ENCODE measurements around the gene CTDSPL.

The CTDSPL gene

DNA sequence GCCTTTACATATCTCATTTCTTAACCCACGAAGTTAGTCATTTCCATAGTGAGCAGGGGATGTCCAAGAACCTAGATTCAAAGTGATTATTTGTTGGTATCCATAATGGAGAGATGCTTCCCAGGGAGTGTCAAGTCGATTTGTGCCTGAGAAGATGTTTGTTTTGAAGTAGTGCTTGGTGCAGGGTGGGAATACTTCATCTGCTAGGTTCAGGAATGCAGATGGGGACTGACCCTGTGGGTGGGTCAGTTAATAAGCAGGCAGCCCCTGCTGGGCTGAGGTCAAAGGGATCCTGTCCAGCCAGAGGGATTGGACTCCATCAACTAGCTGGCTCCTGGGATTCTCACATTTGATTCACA lies 84.8 kb downstream of the CTDSPL start:
- no peak overlapping the region for H3K4me3 ChIP-seq (replicated peaks; ENCODE audit: low read depth, low read length)

GRCh38 chr3:37949866-37950265 lies 88.2 kb downstream of the CTDSPL start:
- TF ChIP-seq CTCF (IDR thresholded peaks at IDR 0.05; ENCODE audit: insufficient read depth, low read length, poor library complexity, severe bottlenecking): no peak
- no peaks in the 10 kb centered on the region for H3K27me3 ChIP-seq (replicated peaks; ENCODE audit: control insufficient read depth, insufficient read depth, low read length)

More for the DNA sequence above, 84.8 kb downstream of the CTDSPL start:
- no peaks in the 10 kb centered on the region for H3K36me3 ChIP-seq (ENCODE audit: control insufficient read depth, insufficient read depth, low read length)
- no peak for TF ChIP-seq CTCF (IDR thresholded peaks at IDR 0.05; ENCODE audit: insufficient read depth, low read length, poor library complexity, severe bottlenecking)
- no peaks in the 10 kb centered on the region for H3K27me3 ChIP-seq (replicated peaks; ENCODE audit: control insufficient read depth, insufficient read depth, low read length)
- DNase-seq (ENCODE audit: extremely low read depth, insufficient read length): no peak

GRCh38 chr3:37952564-37952963 lies 90.9 kb downstream of the CTDSPL start:
- Histone ChIP-seq H3K4me3 (replicated peaks; ENCODE audit: low read depth, low read length) (no peak overlapping the region), H3K36me3 (ENCODE audit: control insufficient read depth, insufficient read depth, low read length) (no peaks in the 10 kb centered on the region), H3K27me3 (replicated peaks; ENCODE audit: control insufficient read depth, insufficient read depth, low read length) (no peaks in the 10 kb centered on the region)
- no peak for TF ChIP-seq CTCF (IDR thresholded peaks at IDR 0.05; ENCODE audit: insufficient read depth, low read length, poor library complexity, severe bottlenecking)
- DNase-seq (ENCODE audit: extremely low read depth, insufficient read length): no peak

More at GRCh38 chr3:37949866-37950265, 88.2 kb downstream of the CTDSPL start:
- H3K36me3 ChIP-seq (ENCODE audit: control insufficient read depth, insufficient read depth, low read length): no peaks in the 10 kb centered on the region
- no peak for DNase-seq (ENCODE audit: extremely low read depth, insufficient read length)
- H3K4me3 ChIP-seq (replicated peaks; ENCODE audit: low read depth, low read length): no peak overlapping the region

GRCh38 chr3:37953226-37953625 lies 91.5 kb downstream of the CTDSPL start:
- DNase-seq (ENCODE audit: extremely low read depth, insufficient read length): no peak
- H3K27me3 ChIP-seq (replicated peaks; ENCODE audit: control insufficient read depth, insufficient read depth, low read length): no peaks in the 10 kb centered on the region
- no peak overlapping the region for H3K4me3 ChIP-seq (replicated peaks; ENCODE audit: low read depth, low read length)
- H3K36me3 ChIP-seq (ENCODE audit: control insufficient read depth, insufficient read depth, low read length): no peaks in the 10 kb centered on the region
- TF ChIP-seq CTCF (IDR thresholded peaks at IDR 0.05; ENCODE audit: insufficient read depth, low read length, poor library complexity, severe bottlenecking): no peak

- H3K36me3 ChIP-seq (ENCODE audit: control insufficient read depth, insufficient read depth, low read length): no peaks in the 10 kb centered on the region
- no peak overlapping the region for H3K4me3 ChIP-seq (replicated peaks; ENCODE audit: low read depth, low read length)
- TF ChIP-seq CTCF (IDR thresholded peaks at IDR 0.05; ENCODE audit: insufficient read depth, low read length, poor library complexity, severe bottlenecking): no peak
- no peaks in the 10 kb centered on the region for H3K27me3 ChIP-seq (replicated peaks; ENCODE audit: control insufficient read depth, insufficient read depth, low read length)
- no peak for DNase-seq (ENCODE audit: extremely low read depth, insufficient read length)
Measured at GRCh38 chr3:37953707-37954394, 92.2 kb downstream of the CTDSPL start.

GRCh38 chr3:37954881-37955280 lies 93.2 kb downstream of the CTDSPL start:
- no peak overlapping the region for H3K4me3 ChIP-seq (replicated peaks; ENCODE audit: low read depth, low read length)
- TF ChIP-seq CTCF (IDR thresholded peaks at IDR 0.05; ENCODE audit: insufficient read depth, low read length, poor library complexity, severe bottlenecking): no peak
- no peaks in the 10 kb centered on the region for H3K27me3 ChIP-seq (replicated peaks; ENCODE audit: control insufficient read depth, insufficient read depth, low read length)
- no peaks in the 10 kb centered on the region for H3K36me3 ChIP-seq (ENCODE audit: control insufficient read depth, insufficient read depth, low read length)
- no peak for DNase-seq (ENCODE audit: extremely low read depth, insufficient read length)

Measured in GM06990 (cell line).